HCT116 (cell line): ENCODE results near the gene CYP27A1. TPM values are rescaled to one million over a fixed set of nuclear protein-coding genes. Genes with fewer than 3 reads are reported as not detected.

Experiments
- ATAC-seq: fragments of 200-7000 bp; cut with Tn5 transposase; 2 replicates; pipeline ENCODE4 v1.9.1; 2020; ENCODE audit warnings: mild to moderate bottlenecking, moderate library complexity
- BruUV-seq: library from RNA; stranded (reverse); fragments of 400-500 nt; replicated peaks from 2 replicates; lab custom pipeline; 2021; lab: Mats Ljungman, UMichigan
- CTCF ChIA-PET: fragments of 300-600 bp; sonication (Branson Sonifier 250); formaldehyde crosslinking; loops from one replicate; lab custom pipeline; 2021; ENCODE audit warnings: antibody characterized with exemption; lab: Charles Lee
- POLR2A ChIA-PET: fragments of 300-600, 350-600 bp; sonication (Branson Sonifier 250); formaldehyde crosslinking; loops from one replicate; lab custom pipeline; 2021; ENCODE audit warnings: antibody characterized with exemption; lab: Charles Lee
- RAD21 ChIA-PET, 2 experiments: fragments of 300-600 bp; sonication (Branson Sonifier 250); formaldehyde crosslinking; loops; one replicate each; lab custom pipeline; 2023; ENCODE audit warnings: low total read pairs in 2 of 2; ENCODE audit not compliant: uncharacterized antibody in 2 of 2, unreplicated experiment in 2 of 2, low non-redundant PET in 1 of 2; lab: Charles Lee
- DNase-seq: peaks from one replicate; pipeline ENCODE4 v3.0.0-alpha.2; 2010; ENCODE audit warnings: low read depth, low spot score
- H2AFZ ChIP-seq: fragments of 200-600 bp; shearing (Covaris generic), sonication (generic); 2 replicates; pipeline ENCODE4 v1.6.1; 2017; ENCODE audit warnings: low read depth, mixed run types, mixed read lengths, antibody characterized with exemption, low read length; ENCODE audit not compliant: poor library complexity, severe bottlenecking
- H3K27ac ChIP-seq: 2 replicates; pipeline ENCODE4 v1.5.1; 2012; ENCODE audit warnings: low read depth, low read length
- H3K27me3 ChIP-seq: fragments of 200-600 bp; sonication (generic); 2 replicates; pipeline ENCODE4 v1.6.1; 2016; ENCODE audit warnings: mixed run types, low read length, mixed read lengths; ENCODE audit not compliant: insufficient read depth
- H3K36me3 ChIP-seq, 2 experiments: fragments of 200-500 bp in 1 of 2; fragments of 200-600 bp in 1 of 2; sonication (Bioruptor generic) in 1 of 2; sonication (generic) in 1 of 2; 2 replicates each; pipeline versions ENCODE4 v1.5.1 to v1.6.1; 2014 to 2016; ENCODE audit warnings: low read length in 2 of 2, inconsistent platforms in 1 of 2, mixed read lengths in 1 of 2, mixed run types in 1 of 2; ENCODE audit not compliant: insufficient read depth in 2 of 2, control insufficient read depth in 1 of 2
- H3K4me1 ChIP-seq, 2 experiments: fragments of 200-600 bp in 1 of 2; sonication (generic) in 1 of 2; 2 replicates each; pipeline versions ENCODE4 v1.5.1 to v1.6.1; 2012 to 2017; ENCODE audit warnings: low read length in 2 of 2, inconsistent platforms in 1 of 2, mild to moderate bottlenecking in 1 of 2, mixed read lengths in 1 of 2, mixed run types in 1 of 2, moderate library complexity in 1 of 2; ENCODE audit not compliant: insufficient read depth in 2 of 2, control insufficient read depth in 1 of 2
- H3K4me2 ChIP-seq: fragments of 200-600 bp; sonication (generic); 2 replicates; pipeline ENCODE4 v1.6.1; 2017; ENCODE audit warnings: mixed run types, low read length, mixed read lengths
- H3K4me3 ChIP-seq, 2 experiments: fragments of 200-600 bp in 1 of 2; sonication (generic) in 1 of 2; replicated peaks in 1 of 2; 2 replicates each; pipeline ENCODE4 v1.5.1; 2011 to 2016; ENCODE audit warnings: low read length in 2 of 2, control low read depth in 1 of 2, low read depth in 1 of 2, mild to moderate bottlenecking in 1 of 2, mixed read lengths in 1 of 2, mixed run types in 1 of 2
- H3K79me2 ChIP-seq: fragments of 200-600 bp; sonication (generic); 2 replicates; pipeline ENCODE4 v1.6.1; 2017; ENCODE audit warnings: mild to moderate bottlenecking, mixed run types, low read length, moderate library complexity, mixed read lengths; ENCODE audit not compliant: insufficient read depth
- H3K9ac ChIP-seq: fragments of 200-600 bp; sonication (generic); 2 replicates; pipeline ENCODE4 v1.6.1; 2016; ENCODE audit warnings: low read length, mixed read lengths
- H3K9me2 ChIP-seq: fragments of 200-600 bp; sonication (generic), shearing (Covaris generic); 2 replicates; pipeline ENCODE4 v1.6.1; 2017; ENCODE audit warnings: mixed run types, mild to moderate bottlenecking, moderate library complexity; ENCODE audit not compliant: insufficient read depth
- H3K9me3 ChIP-seq, 2 experiments: fragments of 200-500 bp in 1 of 2; fragments of 200-600 bp in 1 of 2; sonication (Bioruptor generic) in 1 of 2; sonication (generic) in 1 of 2; 2 replicates each; pipeline ENCODE4 v1.6.1; 2014 to 2017; ENCODE audit warnings: low read length in 2 of 2, mixed read lengths in 2 of 2, inconsistent platforms in 1 of 2, low read depth in 1 of 2, mild to moderate bottlenecking in 1 of 2, mixed run types in 1 of 2, moderate library complexity in 1 of 2; ENCODE audit not compliant: control insufficient read depth in 1 of 2, insufficient read depth in 1 of 2
- H4K20me1 ChIP-seq: fragments of 200-600 bp; sonication (generic), shearing (Covaris generic); 2 replicates; pipeline ENCODE4 v1.6.1; 2017; ENCODE audit warnings: mixed run types, mild to moderate bottlenecking, moderate library complexity; ENCODE audit not compliant: insufficient read depth
- EZH2 ChIP-seq: fragments of 200-600 bp; sonication (generic); IDR thresholded peaks from 2 replicates; pipeline ENCODE4 v1.6.1; 2017; ENCODE audit warnings: antibody characterized with exemption, mixed run types
- FOSL1 ChIP-seq: IDR thresholded peaks from 2 replicates; pipeline ENCODE4 v1.6.1; 2012; ENCODE audit warnings: low read depth
- POLR2AphosphoS5 ChIP-seq: IDR thresholded peaks from 2 replicates; pipeline ENCODE4 v1.6.1; 2011; ENCODE audit warnings: mild to moderate bottlenecking, low read depth, low read length, moderate library complexity
- SP1 ChIP-seq: IDR thresholded peaks from 2 replicates; pipeline ENCODE4 v1.6.1; 2012; ENCODE audit warnings: low read depth
- ZBTB33 ChIP-seq: IDR thresholded peaks from 2 replicates; pipeline ENCODE4 v1.6.1; 2011; ENCODE audit warnings: mild to moderate bottlenecking, low read length, moderate library complexity; ENCODE audit not compliant: insufficient replicate concordance; ENCODE audit errors: extremely low read depth
- intact Hi-C: fragments of 100-400 bp; cut with micrococcal nuclease; formaldehyde crosslinking; loops from 2 replicates; pipeline ENCODE4 v1.10.0; 2022
- total RNA-seq: library from RNA; stranded (reverse); gene quantifications from one replicate; pipeline ENCODE4 v1.2.1, GENCODE V29; 2021; ENCODE audit not compliant: unreplicated experiment
- TF ChIP-seq, protein P1 (sequence below): IDR thresholded peaks from 2 replicates; pipeline ENCODE4 v1.6.1; 2012

CYP27A1 gene
- total RNA-seq, 1 experiment from 2014 or later, result 1.6 TPM

DNA sequence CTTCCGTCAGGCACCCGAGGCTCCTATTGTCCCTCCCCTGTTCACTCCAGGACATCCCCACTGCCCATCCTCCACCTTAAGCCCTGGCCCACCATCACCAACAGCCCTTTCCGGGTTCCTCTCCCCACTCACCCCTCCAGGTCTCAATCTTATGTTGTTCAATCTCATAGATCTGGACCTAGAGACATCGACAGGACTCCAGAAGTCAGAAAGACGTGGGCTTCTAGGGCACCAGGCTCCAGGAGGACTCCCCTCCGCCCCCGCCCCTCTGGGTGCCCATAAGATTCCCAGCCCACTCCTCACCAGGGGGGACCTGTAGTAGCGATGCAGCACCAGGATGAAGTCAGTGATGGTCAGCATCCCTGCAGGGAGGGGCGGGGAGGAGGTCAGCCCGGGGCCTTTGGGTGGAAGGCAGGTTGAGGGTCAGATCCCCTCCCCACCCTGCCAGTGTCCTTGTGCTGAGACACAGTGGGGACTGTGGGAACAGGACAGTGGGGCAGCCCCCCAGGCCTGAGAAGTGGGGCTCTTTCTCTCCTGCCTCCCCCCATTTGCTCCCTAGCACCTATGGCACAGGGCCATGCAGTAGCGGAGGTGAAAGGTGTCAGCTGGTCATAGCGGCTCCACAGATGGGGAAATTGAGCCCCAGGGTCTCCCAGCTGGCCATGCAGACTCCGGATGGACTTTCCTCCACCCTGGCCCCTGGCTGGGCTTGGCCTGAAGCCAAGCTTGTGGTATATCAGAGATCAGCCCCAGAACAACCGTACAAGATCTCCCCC is 45.9 kb downstream of the CYP27A1 start:
- H3K4me3 ChIP-seq, result no peak overlapping the region
- TF ChIP-seq, protein P1, sequence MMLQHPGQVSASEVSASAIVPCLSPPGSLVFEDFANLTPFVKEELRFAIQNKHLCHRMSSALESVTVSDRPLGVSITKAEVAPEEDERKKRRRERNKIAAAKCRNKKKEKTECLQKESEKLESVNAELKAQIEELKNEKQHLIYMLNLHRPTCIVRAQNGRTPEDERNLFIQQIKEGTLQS, result no peak
- no peak for TF ChIP-seq POLR2AphosphoS5
- TF ChIP-seq FOSL1, result no peak
- TF ChIP-seq ZBTB33, result no peak
- TF ChIP-seq SP1, result no peak
- TF ChIP-seq, all 23 proteins: peak for 0
- DNase-seq (no peak), ATAC-seq (no peak)
- H3K79me2 ChIP-seq, result no peaks in the 10 kb centered on the region
- no peaks in the 10 kb centered on the region for H3K27me3 ChIP-seq
- CTCF ChIA-PET, result no interaction called here
- intact Hi-C loops, result no loop called here
- H3K4me2 ChIP-seq, result no peak overlapping the region
- H3K27ac ChIP-seq, result no peak overlapping the region
- H2AFZ ChIP-seq, result no peak overlapping the region
- H3K9ac ChIP-seq, result no peak overlapping the region
- no TSS peak for BruUV-seq
- RAD21 ChIA-PET, result no interaction called here
- POLR2A ChIA-PET, result no interaction called here
- H3K36me3 ChIP-seq, result no peaks in the 10 kb centered on the region
- H3K9me3 ChIP-seq, result no peaks in the 10 kb centered on the region
- no peaks in the 10 kb centered on the region for H4K20me1 ChIP-seq
- no peaks in the 10 kb centered on the region for H3K9me2 ChIP-seq
- H3K4me1 ChIP-seq, result peaks cover 9 to 14% of the 10 kb centered on the region in 2 experiments

DNA sequence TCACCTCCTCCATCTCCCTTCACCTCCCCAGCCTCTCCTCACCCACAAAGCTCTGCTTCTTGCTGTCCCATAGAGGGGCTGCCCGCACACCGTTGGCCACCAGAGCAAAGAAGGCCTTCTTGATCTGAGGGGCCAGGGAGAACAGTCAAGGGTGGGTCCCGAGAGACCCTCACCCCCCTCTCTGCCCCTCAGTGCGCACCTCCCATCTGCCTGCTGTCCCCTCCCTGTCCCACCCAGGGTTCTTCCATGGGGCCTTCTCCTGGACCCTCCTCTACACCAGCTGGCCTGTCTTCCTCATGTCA is 46.5 kb downstream of the CYP27A1 start:
- Histone ChIP-seq H3K9me2 (no peaks in the 10 kb centered on the region), H3K4me3 (no peak overlapping the region), H3K27ac (no peak overlapping the region), H3K9ac (no peak overlapping the region), H3K27me3 (no peaks in the 10 kb centered on the region), H2AFZ (no peak overlapping the region), H3K36me3 (no peaks in the 10 kb centered on the region), H3K4me1 (peaks cover 12 to 20% of the 10 kb centered on the region in 2 experiments)
- intact Hi-C loops, result no loop called here
- no peak for DNase-seq
- POLR2A ChIA-PET, result no interaction called here
- no peak for TF ChIP-seq EZH2
- TF ChIP-seq, all 23 proteins: peak for 0
- Histone ChIP-seq H3K4me2 (no peak overlapping the region), H4K20me1 (no peaks in the 10 kb centered on the region), H3K79me2 (no peaks in the 10 kb centered on the region), H3K9me3 (no peaks in the 10 kb centered on the region)
- no TSS peak for BruUV-seq
- no peak for ATAC-seq
- ChIA-PET RAD21 (no interaction called here), CTCF (no interaction called here)
